Left kidney (tissue), 8 donors: ENCODE data around the gene LCK. TPM values are rescaled to one million over a fixed set of nuclear protein-coding genes. Genes with fewer than 3 reads are reported as not detected.

ENCODE experiments used
- DNase-seq: peaks from one replicate; pipeline ENCODE4 v3.0.0-alpha.2; 2013
- long read RNA-seq, 8 donors: transcript quantifications; one replicate each; lab custom pipeline, GENCODE V29; 2026
- polyA plus RNA-seq: library from polyadenylated mRNA; unstranded; fragments of 120-200 nt; gene quantifications from one replicate; pipeline ENCODE4 v1.2.1, GENCODE V29; 2013; ENCODE audit not compliant: insufficient read length

Gene LCK
- 5.2 TPM for polyA plus RNA-seq
- long read RNA-seq, donor 1: 0 reads
- long read RNA-seq, donor 2, partial matches to known transcripts: 0 of 1 reads
- long read RNA-seq, donor 2, other reads (novel, unspliced or antisense): 0 of 1 reads
- long read RNA-seq, donor 3, partial matches to known transcripts: 0 of 1 reads
- long read RNA-seq, donor 3, other reads (novel, unspliced or antisense): 0 of 1 reads
- long read RNA-seq, donor 4: 0 reads
- long read RNA-seq, donor 5, partial matches to known transcripts: 0 of 1 reads
- long read RNA-seq, donor 5, other reads (novel, unspliced or antisense): 0 of 1 reads
- long read RNA-seq, donor 6: 0 reads
- long read RNA-seq, donor 7, partial matches to known transcripts: 20 of 21 reads
- long read RNA-seq, donor 7, other reads (novel, unspliced or antisense): 0 of 21 reads
- long read RNA-seq, donor 8, partial matches to known transcripts: 0 of 1 reads
- long read RNA-seq, donor 8, other reads (novel, unspliced or antisense): 0 of 1 reads

- DNase-seq: no peak
These were observed at the start of gene LCK for GRCh38 chr1:32250893-32251716. TSS of gene LCK (plus strand) at chr1:32251265. CDS start at chr1:32274330, 23,065 bp downstream.

GRCh38 chr1:32204943-32205361 lies 46.1 kb upstream of the LCK start:
- DNase-seq: no peak

- peak; percentile 88 for DNase-seq
These were observed 45.4 kb upstream of the LCK start, which contains the start of gene IQCC for GRCh38 chr1:32205401-32206370. TSS of gene IQCC (plus strand) at chr1:32205671. CDS start at chr1:32205682, 11 bp downstream.

GRCh38 chr1:32208469-32208868 lies 42.6 kb upstream of the LCK start:
- DNase-seq: no peak

GRCh38 chr1:32208891-32209328 lies 42.2 kb upstream of the LCK start, which contains the start of gene DCDC2B:
TSS of gene DCDC2B (plus strand) at chr1:32209089. CDS start at chr1:32209094, 5 bp downstream.
- no peak for DNase-seq

- DNase-seq: peak; percentile 62
These were observed 35.2 kb upstream of the LCK start for GRCh38 chr1:32215629-32216480.

- DNase-seq: no peak
These were observed 34.5 kb upstream of the LCK start for GRCh38 chr1:32216566-32216965.

- no peak for DNase-seq
These were observed 32.0 kb upstream of the LCK start for GRCh38 chr1:32219022-32219421.

GRCh38 chr1:32220746-32221580 lies 30.1 kb upstream of the LCK start:
- no peak for DNase-seq

- DNase-seq: no peak
These were observed 29.5 kb upstream of the LCK start for GRCh38 chr1:32221581-32221979.

- peak; percentile 93 for DNase-seq
These were observed 28.9 kb upstream of the LCK start, which contains the start of the genes EIF3I and TMEM234 for GRCh38 chr1:32221980-32222755. TSS of gene EIF3I (plus strand) at chr1:32222407. CDS start at chr1:32222442, 35 bp downstream. TSS of gene TMEM234 (minus strand) at chr1:32222353. CDS start at chr1:32222322, 31 bp downstream.

GRCh38 chr1:32223683-32224082 lies 27.4 kb upstream of the LCK start:
- no peak for DNase-seq

GRCh38 chr1:32224285-32224684 lies 26.8 kb upstream of the LCK start:
- no peak for DNase-seq

- no peak for DNase-seq
These were observed 22.3 kb upstream of the LCK start for GRCh38 chr1:32228771-32229170.

- DNase-seq: no peak
These were observed 19.1 kb upstream of the LCK start for GRCh38 chr1:32231843-32232432.

GRCh38 chr1:32232558-32233304 lies 18.3 kb upstream of the LCK start:
- no peak for DNase-seq

GRCh38 chr1:32234792-32235191 lies 16.3 kb upstream of the LCK start:
- DNase-seq: no peak
